Endothelial cell of umbilical vein (primary cell): ENCODE measurements around the gene NRDC.
"Not testable (repeated sequence)": the region's sequence is repeated elsewhere in the genome, so short reads cannot be mapped to it uniquely, and the experiment has no call there.

ENCODE experiments used
- POLR2A ChIP-seq: IDR thresholded peaks from 2 replicates; pipeline ENCODE4 v1.6.1; 2012; ENCODE audit warnings: low read depth, mild to moderate bottlenecking, control low read depth, low read length
- POLR2AphosphoS5 ChIP-seq: IDR thresholded peaks from 2 replicates; pipeline ENCODE4 v1.6.1; 2012; ENCODE audit warnings: low read depth, mild to moderate bottlenecking, control low read depth, low read length, moderate library complexity; ENCODE audit not compliant: insufficient read depth
- TF ChIP-seq, protein P1 (sequence below), 2 donors: IDR thresholded peaks; 1 replicate in 1 of 2; 2 replicates in 1 of 2; pipeline ENCODE4 v1.5.1; 2011; ENCODE audit warnings: low read length in 2 of 2, mild to moderate bottlenecking in 2 of 2, moderate library complexity in 2 of 2, control low read depth in 1 of 2, inconsistent platforms in 1 of 2, low read depth in 1 of 2; ENCODE audit not compliant: insufficient read depth in 1 of 2; ENCODE audit errors: extremely low read depth in 1 of 2

DNA sequence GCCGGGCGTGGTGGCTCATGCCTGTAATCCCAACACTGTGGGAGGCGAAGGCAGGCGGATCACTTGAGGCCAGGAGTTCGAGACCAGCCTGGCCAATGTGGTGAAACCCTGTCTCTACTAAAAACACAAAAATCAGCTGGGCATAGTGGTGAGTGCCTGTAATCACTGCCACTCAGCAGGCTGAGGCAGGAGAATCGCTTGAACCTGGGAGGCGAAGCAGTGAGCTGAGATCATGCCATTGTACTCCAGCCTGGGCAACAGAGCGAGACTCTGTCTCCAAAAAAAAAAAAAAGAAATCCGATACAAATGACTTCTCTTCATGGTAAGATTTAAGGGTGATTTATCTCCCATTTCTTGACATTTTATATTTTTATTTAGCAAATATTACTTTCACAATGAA is 59.5 kb downstream of the NRDC start:
- TF ChIP-seq POLR2A, POLR2AphosphoS5: not testable (repeated sequence)
- TF ChIP-seq, protein P1, sequence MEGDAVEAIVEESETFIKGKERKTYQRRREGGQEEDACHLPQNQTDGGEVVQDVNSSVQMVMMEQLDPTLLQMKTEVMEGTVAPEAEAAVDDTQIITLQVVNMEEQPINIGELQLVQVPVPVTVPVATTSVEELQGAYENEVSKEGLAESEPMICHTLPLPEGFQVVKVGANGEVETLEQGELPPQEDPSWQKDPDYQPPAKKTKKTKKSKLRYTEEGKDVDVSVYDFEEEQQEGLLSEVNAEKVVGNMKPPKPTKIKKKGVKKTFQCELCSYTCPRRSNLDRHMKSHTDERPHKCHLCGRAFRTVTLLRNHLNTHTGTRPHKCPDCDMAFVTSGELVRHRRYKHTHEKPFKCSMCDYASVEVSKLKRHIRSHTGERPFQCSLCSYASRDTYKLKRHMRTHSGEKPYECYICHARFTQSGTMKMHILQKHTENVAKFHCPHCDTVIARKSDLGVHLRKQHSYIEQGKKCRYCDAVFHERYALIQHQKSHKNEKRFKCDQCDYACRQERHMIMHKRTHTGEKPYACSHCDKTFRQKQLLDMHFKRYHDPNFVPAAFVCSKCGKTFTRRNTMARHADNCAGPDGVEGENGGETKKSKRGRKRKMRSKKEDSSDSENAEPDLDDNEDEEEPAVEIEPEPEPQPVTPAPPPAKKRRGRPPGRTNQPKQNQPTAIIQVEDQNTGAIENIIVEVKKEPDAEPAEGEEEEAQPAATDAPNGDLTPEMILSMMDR (IDR thresholded peaks at IDR 0.05; ENCODE audit: extremely low read depth in 1 of 2, insufficient read depth in 1 of 2, low read depth in 1 of 2, low read length in 2 of 2): not testable (repeated sequence)
